NT2/D1 (cell line): ENCODE measurements around the gene PDSS2.

Experiments
- YY1 ChIP-seq: IDR thresholded peaks from 2 replicates; pipeline ENCODE4 v1.6.1; 2011; ENCODE audit not compliant: insufficient read length, insufficient read depth
- ZNF274 ChIP-seq: IDR thresholded peaks from 2 replicates; pipeline ENCODE4 v1.6.1; 2011; ENCODE audit warnings: mild to moderate bottlenecking, low read depth, low read length

GRCh38 chr6:107116328-107116892, 343.0 kb downstream of the PDSS2 start:
- no peak for TF ChIP-seq ZNF274
- TF ChIP-seq YY1, result no peak
